ENCODE data around the gene RAD23B.

Gene RAD23B

DNA sequence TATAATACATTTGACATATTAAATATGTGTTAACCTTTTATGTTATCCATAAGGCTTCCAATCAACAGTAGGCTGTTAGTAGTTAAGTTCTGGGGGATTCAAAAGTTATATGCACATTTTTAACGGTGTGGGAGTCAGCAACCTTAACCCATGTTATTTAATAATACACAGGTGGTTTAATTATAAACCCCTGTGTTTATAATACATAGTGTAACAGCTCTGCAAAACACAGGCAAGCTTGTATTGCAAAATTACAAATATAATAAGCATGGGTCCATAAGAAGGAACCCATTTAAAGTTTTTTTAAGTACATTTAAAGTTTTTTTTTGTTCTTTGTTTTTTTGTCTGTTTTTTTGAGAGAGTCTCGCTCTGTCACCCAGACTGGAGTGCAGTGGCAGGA is 14.5 kb upstream of the RAD23B start (continued):
- TF ChIP-seq, protein P1, sequence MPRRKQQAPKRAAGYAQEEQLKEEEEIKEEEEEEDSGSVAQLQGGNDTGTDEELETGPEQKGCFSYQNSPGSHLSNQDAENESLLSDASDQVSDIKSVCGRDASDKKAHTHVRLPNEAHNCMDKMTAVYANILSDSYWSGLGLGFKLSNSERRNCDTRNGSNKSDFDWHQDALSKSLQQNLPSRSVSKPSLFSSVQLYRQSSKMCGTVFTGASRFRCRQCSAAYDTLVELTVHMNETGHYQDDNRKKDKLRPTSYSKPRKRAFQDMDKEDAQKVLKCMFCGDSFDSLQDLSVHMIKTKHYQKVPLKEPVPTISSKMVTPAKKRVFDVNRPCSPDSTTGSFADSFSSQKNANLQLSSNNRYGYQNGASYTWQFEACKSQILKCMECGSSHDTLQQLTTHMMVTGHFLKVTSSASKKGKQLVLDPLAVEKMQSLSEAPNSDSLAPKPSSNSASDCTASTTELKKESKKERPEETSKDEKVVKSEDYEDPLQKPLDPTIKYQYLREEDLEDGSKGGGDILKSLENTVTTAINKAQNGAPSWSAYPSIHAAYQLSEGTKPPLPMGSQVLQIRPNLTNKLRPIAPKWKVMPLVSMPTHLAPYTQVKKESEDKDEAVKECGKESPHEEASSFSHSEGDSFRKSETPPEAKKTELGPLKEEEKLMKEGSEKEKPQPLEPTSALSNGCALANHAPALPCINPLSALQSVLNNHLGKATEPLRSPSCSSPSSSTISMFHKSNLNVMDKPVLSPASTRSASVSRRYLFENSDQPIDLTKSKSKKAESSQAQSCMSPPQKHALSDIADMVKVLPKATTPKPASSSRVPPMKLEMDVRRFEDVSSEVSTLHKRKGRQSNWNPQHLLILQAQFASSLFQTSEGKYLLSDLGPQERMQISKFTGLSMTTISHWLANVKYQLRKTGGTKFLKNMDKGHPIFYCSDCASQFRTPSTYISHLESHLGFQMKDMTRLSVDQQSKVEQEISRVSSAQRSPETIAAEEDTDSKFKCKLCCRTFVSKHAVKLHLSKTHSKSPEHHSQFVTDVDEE (CRISPR knock-in tag; IDR thresholded peaks at IDR 0.05) = no peak
- TF ChIP-seq, protein P2, sequence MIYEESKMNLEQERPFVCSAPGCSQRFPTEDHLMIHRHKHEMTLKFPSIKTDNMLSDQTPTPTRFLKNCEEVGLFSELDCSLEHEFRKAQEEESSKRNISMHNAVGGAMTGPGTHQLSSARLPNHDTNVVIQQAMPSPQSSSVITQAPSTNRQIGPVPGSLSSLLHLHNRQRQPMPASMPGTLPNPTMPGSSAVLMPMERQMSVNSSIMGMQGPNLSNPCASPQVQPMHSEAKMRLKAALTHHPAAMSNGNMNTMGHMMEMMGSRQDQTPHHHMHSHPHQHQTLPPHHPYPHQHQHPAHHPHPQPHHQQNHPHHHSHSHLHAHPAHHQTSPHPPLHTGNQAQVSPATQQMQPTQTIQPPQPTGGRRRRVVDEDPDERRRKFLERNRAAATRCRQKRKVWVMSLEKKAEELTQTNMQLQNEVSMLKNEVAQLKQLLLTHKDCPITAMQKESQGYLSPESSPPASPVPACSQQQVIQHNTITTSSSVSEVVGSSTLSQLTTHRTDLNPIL (CRISPR knock-in tag; IDR thresholded peaks at IDR 0.05; ENCODE audit: low read depth) = no peak
- TF ChIP-seq GLIS3 (CRISPR knock-in tag; IDR thresholded peaks at IDR 0.05) = no peak

DNA sequence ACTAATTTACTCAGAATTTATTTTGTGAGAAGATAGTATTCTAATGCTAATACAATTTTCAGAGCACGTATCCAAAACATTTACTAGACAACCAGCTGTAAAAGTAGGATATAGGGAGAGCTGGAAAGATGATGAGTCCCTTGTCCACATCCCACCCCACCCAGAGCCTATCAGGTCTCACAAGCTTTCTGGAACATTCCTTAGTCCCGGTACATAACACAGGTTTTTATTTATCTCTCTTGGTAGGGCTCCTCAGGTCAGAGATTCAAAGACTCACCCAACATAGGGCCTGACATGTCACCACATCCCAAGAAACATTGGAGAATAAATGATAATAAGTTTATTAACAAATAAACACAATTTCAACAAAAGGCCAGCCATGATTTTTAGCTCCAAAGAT is 13.8 kb upstream of the RAD23B start:
- TF ChIP-seq, protein P2 (CRISPR knock-in tag; IDR thresholded peaks at IDR 0.05; ENCODE audit: low read depth) = no peak
- no peak for TF ChIP-seq ESRRG (CRISPR knock-in tag; IDR thresholded peaks at IDR 0.05)
- no peak for TF ChIP-seq ZNF565 (CRISPR knock-in tag; conservative IDR thresholded peaks at IDR 0.05; ENCODE audit: low read depth)
- no peak for TF ChIP-seq ARNTL (CRISPR knock-in tag; IDR thresholded peaks at IDR 0.05; ENCODE audit: borderline replicate concordance, low read depth)
- TF ChIP-seq RARB (CRISPR knock-in tag; IDR thresholded peaks at IDR 0.05) = no peak
- no peak for TF ChIP-seq BACH2 (CRISPR knock-in tag; IDR thresholded peaks at IDR 0.05; ENCODE audit: borderline replicate concordance)
- TF ChIP-seq, protein P3, sequence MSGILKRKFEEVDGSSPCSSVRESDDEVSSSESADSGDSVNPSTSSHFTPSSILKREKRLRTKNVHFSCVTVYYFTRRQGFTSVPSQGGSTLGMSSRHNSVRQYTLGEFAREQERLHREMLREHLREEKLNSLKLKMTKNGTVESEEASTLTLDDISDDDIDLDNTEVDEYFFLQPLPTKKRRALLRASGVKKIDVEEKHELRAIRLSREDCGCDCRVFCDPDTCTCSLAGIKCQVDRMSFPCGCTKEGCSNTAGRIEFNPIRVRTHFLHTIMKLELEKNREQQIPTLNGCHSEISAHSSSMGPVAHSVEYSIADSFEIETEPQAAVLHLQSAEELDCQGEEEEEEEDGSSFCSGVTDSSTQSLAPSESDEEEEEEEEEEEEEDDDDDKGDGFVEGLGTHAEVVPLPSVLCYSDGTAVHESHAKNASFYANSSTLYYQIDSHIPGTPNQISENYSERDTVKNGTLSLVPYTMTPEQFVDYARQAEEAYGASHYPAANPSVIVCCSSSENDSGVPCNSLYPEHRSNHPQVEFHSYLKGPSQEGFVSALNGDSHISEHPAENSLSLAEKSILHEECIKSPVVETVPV (CRISPR knock-in tag; IDR thresholded peaks at IDR 0.05) = no peak
- no peak for TF ChIP-seq ZC3H10 (CRISPR knock-in tag; IDR thresholded peaks at IDR 0.05)
- TF ChIP-seq TOX (CRISPR knock-in tag; IDR thresholded peaks at IDR 0.05; ENCODE audit: borderline replicate concordance) = no peak
- TF ChIP-seq, protein P4, sequence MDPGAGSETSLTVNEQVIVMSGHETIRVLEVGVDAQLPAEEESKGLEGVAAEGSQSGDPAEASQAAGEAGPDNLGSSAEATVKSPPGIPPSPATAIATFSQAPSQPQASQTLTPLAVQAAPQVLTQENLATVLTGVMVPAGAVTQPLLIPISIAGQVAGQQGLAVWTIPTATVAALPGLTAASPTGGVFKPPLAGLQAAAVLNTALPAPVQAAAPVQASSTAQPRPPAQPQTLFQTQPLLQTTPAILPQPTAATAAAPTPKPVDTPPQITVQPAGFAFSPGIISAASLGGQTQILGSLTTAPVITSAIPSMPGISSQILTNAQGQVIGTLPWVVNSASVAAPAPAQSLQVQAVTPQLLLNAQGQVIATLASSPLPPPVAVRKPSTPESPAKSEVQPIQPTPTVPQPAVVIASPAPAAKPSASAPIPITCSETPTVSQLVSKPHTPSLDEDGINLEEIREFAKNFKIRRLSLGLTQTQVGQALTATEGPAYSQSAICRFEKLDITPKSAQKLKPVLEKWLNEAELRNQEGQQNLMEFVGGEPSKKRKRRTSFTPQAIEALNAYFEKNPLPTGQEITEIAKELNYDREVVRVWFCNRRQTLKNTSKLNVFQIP (CRISPR knock-in tag; IDR thresholded peaks at IDR 0.05; ENCODE audit: borderline replicate concordance, low read depth) = no peak
- TF ChIP-seq OSR1 (CRISPR knock-in tag; IDR thresholded peaks at IDR 0.05) = no peak
- no peak for TF ChIP-seq ZNF8 (CRISPR knock-in tag; IDR thresholded peaks at IDR 0.05)
- no peak for ATAC-seq

DNA sequence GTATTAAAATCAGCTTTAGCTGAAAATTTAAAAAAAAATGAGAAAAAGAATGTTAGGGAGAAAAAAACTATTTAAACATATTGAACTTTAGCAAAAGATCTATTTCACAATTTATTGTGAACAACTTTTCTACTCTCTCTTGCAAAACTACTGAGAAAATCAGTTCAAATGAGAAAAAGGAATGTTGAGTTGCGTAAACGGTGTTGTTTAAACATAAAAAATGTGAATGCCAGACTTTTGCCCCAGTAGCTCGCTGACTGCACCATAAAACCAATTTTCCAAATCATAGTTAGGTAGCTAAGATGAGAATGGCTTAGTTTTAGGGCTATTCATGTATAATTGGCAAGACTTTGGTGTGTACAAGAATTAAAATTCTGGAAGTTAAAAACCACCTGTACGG is 13.4 kb upstream of the RAD23B start:
- no peak for ATAC-seq
- TF ChIP-seq, protein P2 (CRISPR knock-in tag; IDR thresholded peaks at IDR 0.05; ENCODE audit: low read depth) = no peak
- TF ChIP-seq ISL1 (CRISPR knock-in tag; IDR thresholded peaks at IDR 0.05) (no peak), SNAI2 (CRISPR knock-in tag; IDR thresholded peaks at IDR 0.05) (no peak), ZC3H10 (CRISPR knock-in tag; IDR thresholded peaks at IDR 0.05) (no peak), ZNF70 (CRISPR knock-in tag; IDR thresholded peaks at IDR 0.05) (no peak)
- TF ChIP-seq, protein P4 (CRISPR knock-in tag; IDR thresholded peaks at IDR 0.05; ENCODE audit: borderline replicate concordance, low read depth) = no peak
- TF ChIP-seq, protein P1 (CRISPR knock-in tag; IDR thresholded peaks at IDR 0.05) = no peak
